ENCODE results near the gene BATF3. TPM values are rescaled to one million over a fixed set of nuclear protein-coding genes. Genes with fewer than 3 reads are reported as not detected.
"Not testable (repeated sequence)": the region's sequence is repeated elsewhere in the genome, so short reads cannot be mapped to it uniquely, and the experiment has no call there.

BATF3 gene
- total and polyA plus RNA-seq, 8 donors = 0.20 to 3.1 (median 0.95) TPM; not detected in 1

- Histone ChIP-seq H3K9me3 (no peaks in the 10 kb centered on the region), H3K36me3 (no peaks in the 10 kb centered on the region), H3K27me3 (no peaks in the 10 kb centered on the region), H3K27ac (no peak overlapping the region), H3K4me1 (no peaks in the 10 kb centered on the region), H3K4me3 (no peak overlapping the region)
- no peak for FAIRE-seq
- no peak for DNase-seq
- ATAC-seq = no peak
- intact Hi-C loops (cut with DNase I) = no loop called here
- 88 to 91% methylated on average over 2 of the region's 2 CpGs for WGBS, 2 donors
- no peak for TF ChIP-seq CTCF (IDR thresholded peaks at IDR 0.05)
These were observed 55.8 kb downstream of the BATF3 start for GRCh38 chr1:212643877-212644276.

GRCh38 chr1:212641956-212642355 is 57.7 kb downstream of the BATF3 start:
- Histone ChIP-seq H3K4me3 (no peak overlapping the region), H3K9me3 (no peaks in the 10 kb centered on the region), H3K27ac (no peak overlapping the region), H3K27me3 (no peaks in the 10 kb centered on the region), H3K36me3 (no peaks in the 10 kb centered on the region), H3K4me1 (no peaks in the 10 kb centered on the region)
- DNase-seq (no peak), FAIRE-seq (no peak), ATAC-seq (no peak)
- intact Hi-C loops (cut with DNase I) = no loop called here
- TF ChIP-seq CTCF (IDR thresholded peaks at IDR 0.05) = no peak
- WGBS, 2 donors = 72 to 73% methylated on average over 1 of the region's 1 CpG

- no peak for TF ChIP-seq CTCF (IDR thresholded peaks at IDR 0.05)
- WGBS, 2 donors = 89 to 96% methylated on average over 3 of the region's 3 CpGs
- Histone ChIP-seq H3K4me1 (no peaks in the 10 kb centered on the region), H3K4me3 (no peak overlapping the region), H3K9me3 (no peaks in the 10 kb centered on the region), H3K27ac (no peak overlapping the region), H3K27me3 (no peaks in the 10 kb centered on the region), H3K36me3 (no peaks in the 10 kb centered on the region)
- ATAC-seq = no peak
- no peak for DNase-seq
- no peak for FAIRE-seq
- intact Hi-C loops (cut with DNase I) = no loop called here
These were observed 59.3 kb downstream of the BATF3 start for GRCh38 chr1:212640223-212640878.

- H3K4me3 ChIP-seq; H3K4me1 ChIP-seq; H3K9me3 ChIP-seq; H3K27ac ChIP-seq; DNase-seq; FAIRE-seq; ATAC-seq; H3K36me3 ChIP-seq; H3K27me3 ChIP-seq; intact Hi-C loops (cut with DNase I): not testable (repeated sequence)
- WGBS, 2 donors = 69 to 83% methylated on average over 2 of the region's 2 CpGs
These were observed 60.1 kb downstream of the BATF3 start for GRCh38 chr1:212639524-212639923.

GRCh38 chr1:212638492-212639151 is 61.0 kb downstream of the BATF3 start:
- no peak for FAIRE-seq
- no peak overlapping the region for H3K4me3 ChIP-seq
- peak overlapping the region in 2 of 4 donors; percentile 6 to 23 for H3K27ac ChIP-seq
- H3K4me1 ChIP-seq = no peaks in the 10 kb centered on the region
- intact Hi-C loops (cut with DNase I) = no loop called here
- H3K27me3 ChIP-seq = no peaks in the 10 kb centered on the region
- no peak for ATAC-seq
- no peaks in the 10 kb centered on the region for H3K9me3 ChIP-seq
- no peak for TF ChIP-seq CTCF (IDR thresholded peaks at IDR 0.05)
- no peaks in the 10 kb centered on the region for H3K36me3 ChIP-seq
- 56 to 61% methylated on average over 4 of the region's 4 CpGs for WGBS, 2 donors
- DNase-seq = no peak

Measured in pancreas (tissue), 10 donors.